ENCODE results near the gene PGAP2. TPM values are rescaled to one million over a fixed set of nuclear protein-coding genes. Genes with fewer than 3 reads are reported as not detected.
"Not testable (repeated sequence)": the region's sequence is repeated elsewhere in the genome, so short reads cannot be mapped to it uniquely, and the experiment has no call there.

PGAP2 gene
- total RNA-seq, 2 donors from 2014 or later: 4.4 to 22.5 TPM

GRCh38 chr11:3775736-3776406, 32.5 kb upstream of the PGAP2 start:
- H3K36me3 ChIP-seq: peaks cover 43% of the 10 kb centered on the region
- DNase-seq (ENCODE audit: low spot score) (no peak), ATAC-seq (ENCODE audit: insufficient number of reproducible peaks, low FRiP score, low read depth) (no peak)
- H3K4me3 ChIP-seq: no peak overlapping the region
- no peaks in the 10 kb centered on the region for H3K27me3 ChIP-seq (replicated peaks; ENCODE audit: insufficient read depth)
- TF ChIP-seq, protein P1, sequence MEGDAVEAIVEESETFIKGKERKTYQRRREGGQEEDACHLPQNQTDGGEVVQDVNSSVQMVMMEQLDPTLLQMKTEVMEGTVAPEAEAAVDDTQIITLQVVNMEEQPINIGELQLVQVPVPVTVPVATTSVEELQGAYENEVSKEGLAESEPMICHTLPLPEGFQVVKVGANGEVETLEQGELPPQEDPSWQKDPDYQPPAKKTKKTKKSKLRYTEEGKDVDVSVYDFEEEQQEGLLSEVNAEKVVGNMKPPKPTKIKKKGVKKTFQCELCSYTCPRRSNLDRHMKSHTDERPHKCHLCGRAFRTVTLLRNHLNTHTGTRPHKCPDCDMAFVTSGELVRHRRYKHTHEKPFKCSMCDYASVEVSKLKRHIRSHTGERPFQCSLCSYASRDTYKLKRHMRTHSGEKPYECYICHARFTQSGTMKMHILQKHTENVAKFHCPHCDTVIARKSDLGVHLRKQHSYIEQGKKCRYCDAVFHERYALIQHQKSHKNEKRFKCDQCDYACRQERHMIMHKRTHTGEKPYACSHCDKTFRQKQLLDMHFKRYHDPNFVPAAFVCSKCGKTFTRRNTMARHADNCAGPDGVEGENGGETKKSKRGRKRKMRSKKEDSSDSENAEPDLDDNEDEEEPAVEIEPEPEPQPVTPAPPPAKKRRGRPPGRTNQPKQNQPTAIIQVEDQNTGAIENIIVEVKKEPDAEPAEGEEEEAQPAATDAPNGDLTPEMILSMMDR (IDR thresholded peaks at IDR 0.05): no peak
- H3K4me1 ChIP-seq (ENCODE audit: control insufficient read depth in 1 of 2, low read depth in 2 of 2): peaks cover 0 to under 1% of the 10 kb centered on the region in 2 donors
- H3K27ac ChIP-seq: no peak overlapping the region
- no peaks in the 10 kb centered on the region for H3K9me3 ChIP-seq

- TF ChIP-seq, protein P1 (IDR thresholded peaks at IDR 0.05): no peak
- Histone ChIP-seq H3K27ac (no peak overlapping the region), H3K4me1 (ENCODE audit: control insufficient read depth in 1 of 2, low read depth in 2 of 2) (peaks cover 10 to 22% of the 10 kb centered on the region in 2 donors)
These were observed 26.9 kb upstream of the PGAP2 start for GRCh38 chr11:3781423-3781822.

DNA sequence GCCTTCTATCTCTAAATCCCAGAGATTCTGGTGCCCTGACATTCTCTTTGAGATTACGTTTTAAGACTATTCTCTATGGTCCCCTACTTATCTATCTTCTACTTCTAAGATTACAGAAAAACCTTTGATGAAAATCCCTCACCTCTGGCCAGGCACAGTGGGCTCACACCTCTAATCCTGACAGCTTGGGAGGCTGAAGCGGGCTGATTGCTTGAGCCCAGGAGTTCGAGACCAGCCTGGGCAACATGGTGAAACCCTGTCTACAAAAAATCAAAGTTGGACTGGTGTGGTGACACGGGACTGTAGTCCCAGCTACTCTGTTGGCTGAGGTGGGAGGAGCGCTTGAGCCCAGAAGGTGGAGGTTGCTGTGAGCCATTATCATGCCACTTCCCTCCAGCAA, 25.4 kb upstream of the PGAP2 start:
- peaks cover 20 to 31% of the 10 kb centered on the region in 2 donors for H3K4me1 ChIP-seq (ENCODE audit: control insufficient read depth in 1 of 2, low read depth in 2 of 2)

More at GRCh38 chr11:3781423-3781822, 26.9 kb upstream of the PGAP2 start:
- Histone ChIP-seq H3K27me3 (replicated peaks; ENCODE audit: insufficient read depth) (no peaks in the 10 kb centered on the region), H3K4me3 (no peak overlapping the region), H3K36me3 (peaks cover 13% of the 10 kb centered on the region), H3K9me3 (no peaks in the 10 kb centered on the region)
- DNase-seq (ENCODE audit: low spot score) (no peak), ATAC-seq (ENCODE audit: insufficient number of reproducible peaks, low FRiP score, low read depth) (no peak)

DNA sequence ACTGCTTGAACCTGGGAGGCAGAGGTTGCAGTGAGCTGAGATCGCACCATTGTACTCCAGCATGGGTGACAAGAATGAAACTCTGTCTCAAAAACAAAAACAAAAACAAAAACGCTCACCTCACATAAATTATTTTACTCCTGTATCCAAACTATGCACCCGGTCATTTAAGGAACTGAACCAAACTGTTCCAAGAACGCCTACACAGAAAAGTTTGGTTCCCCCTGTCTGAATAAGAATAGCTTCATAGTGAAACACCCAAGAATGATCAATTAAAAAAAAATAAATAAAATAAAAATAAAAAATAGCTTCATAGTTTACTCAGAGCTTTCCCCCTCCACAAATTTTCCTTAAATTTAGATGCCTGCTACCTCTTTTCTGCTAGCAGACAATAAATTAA, 24.7 kb upstream of the PGAP2 start:
- TF ChIP-seq, protein P1 (IDR thresholded peaks at IDR 0.05): no peak
- Histone ChIP-seq H3K9me3 (no peaks in the 10 kb centered on the region), H3K27me3 (replicated peaks; ENCODE audit: insufficient read depth) (no peaks in the 10 kb centered on the region), H3K27ac (no peak overlapping the region), H3K4me1 (ENCODE audit: control insufficient read depth in 1 of 2, low read depth in 2 of 2) (peaks cover 20 to 31% of the 10 kb centered on the region in 2 donors), H3K36me3 (peaks cover 5% of the 10 kb centered on the region), H3K4me3 (no peak overlapping the region)
- no peak for DNase-seq (ENCODE audit: low spot score)
- no peak for ATAC-seq (ENCODE audit: insufficient number of reproducible peaks, low FRiP score, low read depth)

More for the DNA sequence above, 25.4 kb upstream of the PGAP2 start:
- Histone ChIP-seq H3K4me3 (no peak overlapping the region), H3K9me3 (no peaks in the 10 kb centered on the region), H3K27ac (no peak overlapping the region), H3K36me3 (peaks cover 11% of the 10 kb centered on the region), H3K27me3 (replicated peaks; ENCODE audit: insufficient read depth) (no peaks in the 10 kb centered on the region)
- ATAC-seq (ENCODE audit: insufficient number of reproducible peaks, low FRiP score, low read depth) (no peak), DNase-seq (ENCODE audit: low spot score) (no peak)
- TF ChIP-seq, protein P1 (IDR thresholded peaks at IDR 0.05): no peak

DNA sequence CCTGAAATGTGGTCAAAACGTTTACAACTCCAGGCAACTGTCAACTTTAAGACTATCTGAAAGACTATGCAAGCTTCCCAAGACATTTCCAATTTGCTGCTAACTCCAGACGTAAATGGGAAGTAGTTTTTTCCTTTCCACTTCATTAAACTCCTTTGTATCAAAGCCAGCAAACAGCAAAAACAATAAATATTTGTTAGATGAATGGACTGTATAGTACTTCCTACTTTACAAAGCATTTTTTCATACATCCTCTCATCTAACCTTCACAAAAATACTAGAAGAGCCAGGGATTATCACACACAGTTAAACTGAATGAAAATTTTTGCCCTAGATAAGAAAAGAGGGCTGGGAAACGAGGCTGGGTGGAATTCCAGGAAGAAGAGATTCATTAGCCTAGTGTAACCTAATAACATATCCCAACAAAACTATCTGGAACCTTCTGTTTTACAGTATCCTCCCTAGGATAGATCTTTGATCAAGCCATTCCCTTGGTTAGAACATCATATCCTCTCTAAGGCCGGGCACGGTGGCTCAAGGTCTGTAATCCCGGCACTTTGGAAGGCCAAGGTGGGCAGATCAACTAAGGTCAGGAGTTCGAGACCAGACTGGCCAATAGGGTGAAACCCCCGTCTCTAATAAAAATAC, 21.5 kb upstream of the PGAP2 start:
- no peak for DNase-seq (ENCODE audit: low spot score)
- Histone ChIP-seq H3K4me1 (ENCODE audit: control insufficient read depth in 1 of 2, low read depth in 2 of 2) (peaks cover 20% of the 10 kb centered on the region in 2 donors), H3K27me3 (replicated peaks; ENCODE audit: insufficient read depth) (no peaks in the 10 kb centered on the region), H3K4me3 (no peak overlapping the region), H3K36me3 (no peaks in the 10 kb centered on the region), H3K9me3 (no peaks in the 10 kb centered on the region), H3K27ac (peak overlapping the region in 1 of 2 donors; percentile 18)
- no peak for ATAC-seq (ENCODE audit: insufficient number of reproducible peaks, low FRiP score, low read depth)
- TF ChIP-seq, protein P1 (IDR thresholded peaks at IDR 0.05): no peak

DNA sequence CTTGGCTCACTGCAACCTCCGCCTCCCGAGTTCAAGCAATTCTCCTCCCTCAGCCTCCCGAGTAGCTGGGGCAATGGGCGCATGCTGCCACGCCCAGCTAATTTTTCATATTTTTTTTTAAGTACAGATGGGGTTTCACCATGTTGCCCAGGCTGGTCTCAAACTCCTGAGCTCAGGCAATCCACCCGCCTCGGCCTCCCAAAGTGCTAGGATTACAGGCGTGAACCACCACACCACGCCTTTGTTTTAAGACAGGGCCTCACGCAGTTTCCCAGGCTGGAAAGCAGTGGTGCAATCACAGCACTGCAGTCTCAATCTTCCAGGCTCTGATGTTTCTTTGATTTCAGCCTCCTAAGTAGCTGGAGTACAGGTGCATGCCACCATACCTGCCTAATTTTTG, 14.0 kb upstream of the PGAP2 start:
- H3K9me3 ChIP-seq; H3K4me3 ChIP-seq; H3K27ac ChIP-seq; ATAC-seq (ENCODE audit: insufficient number of reproducible peaks, low FRiP score, low read depth); H3K27me3 ChIP-seq (replicated peaks; ENCODE audit: insufficient read depth); DNase-seq (ENCODE audit: low spot score): not testable (repeated sequence)
- Histone ChIP-seq H3K36me3 (peaks cover 11% of the 10 kb centered on the region), H3K4me1 (ENCODE audit: control insufficient read depth in 1 of 2, low read depth in 2 of 2) (peaks cover 17 to 27% of the 10 kb centered on the region in 2 donors)
